HG02970 (cell line): Measurements from ENCODE around the gene ZNF24.

Source experiments
- ATAC-seq: cut with Tn5 transposase; IDR thresholded peaks from one replicate; pipeline ENCODE4 v1.9.1; 2021; ENCODE audit warnings: mild to moderate bottlenecking, moderate library complexity, moderate number of reproducible peaks; ENCODE audit not compliant: unreplicated experiment, low FRiP score

Gene ZNF24

GRCh38 chr18:35343936-35344735 lies at the start of gene ZNF24:
Gene ZNF24, minus strand, starts transcription at chr18:35344420. Its CDS starts 3,770 bp downstream, at chr18:35340650.
- peak; percentile 93 for ATAC-seq

GRCh38 chr18:35393716-35394115 lies 49.5 kb upstream of the ZNF24 start:
- no peak for ATAC-seq

- no peak for ATAC-seq
Measured at GRCh38 chr18:35392375-35392774, 48.2 kb upstream of the ZNF24 start.

GRCh38 chr18:35390951-35391700 lies 46.9 kb upstream of the ZNF24 start:
- no peak for ATAC-seq

GRCh38 chr18:35389095-35389618 lies 44.9 kb upstream of the ZNF24 start:
- ATAC-seq: no peak

GRCh38 chr18:35387152-35387571 lies 42.9 kb upstream of the ZNF24 start:
- ATAC-seq: no peak

GRCh38 chr18:35386600-35387100 lies 42.4 kb upstream of the ZNF24 start:
- ATAC-seq: no peak

- ATAC-seq: no peak
Measured at GRCh38 chr18:35383136-35383535, 38.9 kb upstream of the ZNF24 start.

- no peak for ATAC-seq
Measured at GRCh38 chr18:35379421-35379820, 35.2 kb upstream of the ZNF24 start.

GRCh38 chr18:35378574-35378896 lies 34.3 kb upstream of the ZNF24 start:
- ATAC-seq: no peak

- no peak for ATAC-seq
Measured at GRCh38 chr18:35377875-35378573, 33.8 kb upstream of the ZNF24 start.

GRCh38 chr18:35376742-35377695 lies 32.8 kb upstream of the ZNF24 start, which contains the start of gene ZNF396:
Gene ZNF396, minus strand, starts transcription at chr18:35377337. Its CDS starts 3,045 bp downstream, at chr18:35374292.
- ATAC-seq: peak; percentile 60

- peak; percentile 41 for ATAC-seq
Measured at GRCh38 chr18:35376393-35376741, 32.1 kb upstream of the ZNF24 start.

- ATAC-seq: no peak
Measured at GRCh38 chr18:35374708-35375107, 30.5 kb upstream of the ZNF24 start.

GRCh38 chr18:35371412-35372195 lies 27.4 kb upstream of the ZNF24 start:
- ATAC-seq: no peak

- ATAC-seq: no peak
Measured at GRCh38 chr18:35369126-35369525, 24.9 kb upstream of the ZNF24 start.

GRCh38 chr18:35368595-35368994 lies 24.4 kb upstream of the ZNF24 start:
- ATAC-seq: no peak

- ATAC-seq: no peak
Measured at GRCh38 chr18:35362531-35362930, 18.3 kb upstream of the ZNF24 start.
